ENCODE results near the gene SCFD2. TPM values are rescaled to one million over a fixed set of nuclear protein-coding genes. Genes with fewer than 3 reads are reported as not detected.

Gene SCFD2
- polyA plus RNA-seq, 3 donors: 5.4 to 9.4 (median 6.7) TPM

GRCh38 chr4:53175640-53176039 lies 190.2 kb downstream of the SCFD2 start:
- H3K27ac Mint-ChIP-seq: no peak overlapping the region
- H3K79me2 ChIP-seq (ENCODE audit: insufficient read depth, low read length): no peaks in the 10 kb centered on the region
- H3K9me3 ChIP-seq (replicated peaks in 1 of 2; ENCODE audit: control insufficient read depth in 1 of 2, insufficient read depth in 1 of 2, low read length in 2 of 2): peaks cover 11 to 18% of the 10 kb centered on the region in 2 donors
- no peaks in the 10 kb centered on the region for H3K27me3 ChIP-seq (ENCODE audit: control insufficient read depth in 2 of 2, insufficient read depth in 2 of 2, low read length in 2 of 2)
- no peaks in the 10 kb centered on the region for H3K4me1 ChIP-seq (ENCODE audit: control insufficient read depth in 1 of 2, insufficient read depth in 2 of 2, low read length in 2 of 2)
- no peak overlapping the region for H3K4me3 ChIP-seq (replicated peaks in 1 of 3; ENCODE audit: low read depth in 2 of 3, low read length in 3 of 3)
- no peaks in the 10 kb centered on the region for H3K4me1 Mint-ChIP-seq
- peaks cover 16 to 19% of the 10 kb centered on the region in 2 donors for H3K36me3 Mint-ChIP-seq
- peaks cover 0 to 2% (median 0%) of the 10 kb centered on the region in 3 donors for H3K27me3 Mint-ChIP-seq (ENCODE audit: low read depth in 3 of 3)
- H3K9ac ChIP-seq (ENCODE audit: insufficient read depth, low read length, poor library complexity, severe bottlenecking): no peak overlapping the region
- intact Hi-C loops (cut with micrococcal nuclease): no loop called here
- peaks cover 23 to 43% (median 33%) of the 10 kb centered on the region in 7 donors for H3K9me3 Mint-ChIP-seq
- no peak for DNase-seq
- no peak overlapping the region for H3K27ac ChIP-seq (ENCODE audit: low read depth in 1 of 2, low read length in 2 of 2)
- no peaks in the 10 kb centered on the region for H3K36me3 ChIP-seq (replicated peaks in 1 of 2; ENCODE audit: control insufficient read depth in 1 of 2, insufficient read depth in 2 of 2, low read length in 2 of 2)
- no peak overlapping the region for H3K4me3 Mint-ChIP-seq
- no peak overlapping the region for H2AFZ ChIP-seq (ENCODE audit: insufficient read depth, low read depth, low read length, poor library complexity, severe bottlenecking)
- H3K4me2 ChIP-seq (replicated peaks; ENCODE audit: extremely low read depth, low read length, poor library complexity, severe bottlenecking): no peak overlapping the region
- no peak for TF ChIP-seq CTCF (IDR thresholded peaks at IDR 0.05)
- no peaks in the 10 kb centered on the region for H4K20me1 ChIP-seq (ENCODE audit: insufficient read depth, low read length)

GRCh38 chr4:53174823-53175222 lies 191.0 kb downstream of the SCFD2 start:
- Mint-ChIP-seq H3K4me1 (no peaks in the 10 kb centered on the region), H3K27me3 (ENCODE audit: low read depth in 3 of 3) (no peaks in the 10 kb centered on the region), H3K36me3 (peaks cover 16 to 19% of the 10 kb centered on the region in 2 donors), H3K4me3 (no peak overlapping the region), H3K9me3 (peaks cover 19 to 37% (median 27%) of the 10 kb centered on the region in 7 donors), H3K27ac (no peak overlapping the region)
- H3K36me3 ChIP-seq (replicated peaks in 1 of 2; ENCODE audit: control insufficient read depth in 1 of 2, insufficient read depth in 2 of 2, low read length in 2 of 2): no peaks in the 10 kb centered on the region
- H4K20me1 ChIP-seq (ENCODE audit: insufficient read depth, low read length): no peaks in the 10 kb centered on the region
- no peaks in the 10 kb centered on the region for H3K27me3 ChIP-seq (ENCODE audit: control insufficient read depth in 2 of 2, insufficient read depth in 2 of 2, low read length in 2 of 2)
- no CpG with 5 or more reads among the region's 3 CpGs for WGBS (ENCODE audit: insufficient coverage)
- intact Hi-C loops (cut with micrococcal nuclease): no loop called here
- H3K79me2 ChIP-seq (ENCODE audit: insufficient read depth, low read length): no peaks in the 10 kb centered on the region
- H3K4me3 ChIP-seq (replicated peaks in 1 of 3; ENCODE audit: low read depth in 2 of 3, low read length in 3 of 3): no peak overlapping the region
- peaks cover 11 to 18% of the 10 kb centered on the region in 2 donors for H3K9me3 ChIP-seq (replicated peaks in 1 of 2; ENCODE audit: control insufficient read depth in 1 of 2, insufficient read depth in 1 of 2, low read length in 2 of 2)
- TF ChIP-seq CTCF (IDR thresholded peaks at IDR 0.05): no peak
- H3K9ac ChIP-seq (ENCODE audit: insufficient read depth, low read length, poor library complexity, severe bottlenecking): no peak overlapping the region
- no peak overlapping the region for H3K27ac ChIP-seq (ENCODE audit: low read depth in 1 of 2, low read length in 2 of 2)
- DNase-seq: no peak
- H2AFZ ChIP-seq (ENCODE audit: insufficient read depth, low read depth, low read length, poor library complexity, severe bottlenecking): no peak overlapping the region
- H3K4me2 ChIP-seq (replicated peaks; ENCODE audit: extremely low read depth, low read length, poor library complexity, severe bottlenecking): no peak overlapping the region
- no peaks in the 10 kb centered on the region for H3K4me1 ChIP-seq (ENCODE audit: control insufficient read depth in 1 of 2, insufficient read depth in 2 of 2, low read length in 2 of 2)
